RWPE2 (cell line): ENCODE results near the gene LYPD4.

Experiments used
- ATAC-seq: fragments of 200-7000 bp; cut with Tn5 transposase; 3 replicates; pipeline ENCODE4 v1.9.1; 2021; ENCODE audit warnings: low read depth
- DNase-seq: peaks from one replicate; pipeline ENCODE4 v3.0.0-alpha.2; 2020; ENCODE audit warnings: low spot score
- H3K27ac ChIP-seq: fragments of 450-650 bp; 2 replicates; pipeline ENCODE4 v1.5.1; 2017; ENCODE audit warnings: mild to moderate bottlenecking; ENCODE audit not compliant: poor library complexity, severe bottlenecking
- H3K27me3 ChIP-seq: fragments of 250-450 bp; sonication (Bioruptor Pico); 2 replicates; pipeline ENCODE4 v1.5.1; 2021; ENCODE audit warnings: mild to moderate bottlenecking, moderate library complexity; ENCODE audit not compliant: insufficient read depth, poor library complexity, severe bottlenecking
- H3K36me3 ChIP-seq: fragments of 250-450 bp; sonication (Bioruptor Pico); 2 replicates; pipeline ENCODE4 v1.5.1; 2020; ENCODE audit warnings: low read depth, mild to moderate bottlenecking, moderate library complexity
- H3K4me1 ChIP-seq: fragments of 250-450 bp; sonication (Bioruptor Pico); 2 replicates; pipeline ENCODE4 v1.5.1; 2021; ENCODE audit warnings: mild to moderate bottlenecking, moderate library complexity; ENCODE audit not compliant: insufficient read depth, poor library complexity, severe bottlenecking
- H3K4me3 ChIP-seq: fragments of 250-450 bp; sonication (Bioruptor Pico); 2 replicates; pipeline ENCODE4 v1.5.1; 2021; ENCODE audit warnings: mild to moderate bottlenecking, moderate library complexity; ENCODE audit not compliant: severe bottlenecking
- H3K9me3 ChIP-seq: fragments of 250-450 bp; sonication (Bioruptor Pico); 2 replicates; pipeline ENCODE4 v1.5.1; 2021; ENCODE audit warnings: mild to moderate bottlenecking, moderate library complexity; ENCODE audit not compliant: severe bottlenecking
- CTCF ChIP-seq: fragments of 450-650 bp; IDR thresholded peaks from one replicate; pipeline ENCODE4 v1.5.1; 2017; ENCODE audit warnings: mild to moderate bottlenecking, moderate library complexity; ENCODE audit not compliant: poor library complexity, severe bottlenecking

The LYPD4 gene

GRCh38 chr19:41847351-41848105 lies 3.0 kb upstream of the LYPD4 start:
- no peaks in the 10 kb centered on the region for H3K4me1 ChIP-seq
- H3K27me3 ChIP-seq = peaks cover 19% of the 10 kb centered on the region
- DNase-seq = no peak
- no peak overlapping the region for H3K4me3 ChIP-seq
- H3K9me3 ChIP-seq = no peaks in the 10 kb centered on the region
- H3K27ac ChIP-seq = no peak overlapping the region
- TF ChIP-seq CTCF = no peak
- no peak for ATAC-seq
- no peaks in the 10 kb centered on the region for H3K36me3 ChIP-seq

- ATAC-seq (no peak), DNase-seq (no peak)
- Histone ChIP-seq H3K4me3 (no peak overlapping the region), H3K9me3 (no peaks in the 10 kb centered on the region), H3K36me3 (no peaks in the 10 kb centered on the region), H3K27ac (no peak overlapping the region), H3K4me1 (no peaks in the 10 kb centered on the region), H3K27me3 (peaks cover 4% of the 10 kb centered on the region)
- TF ChIP-seq CTCF = no peak
These were observed 638 bp upstream of the LYPD4 start for GRCh38 chr19:41845051-41845590.

GRCh38 chr19:41845001-41845050 lies 343 bp upstream of the LYPD4 start, which contains the start of gene DMRTC2:
DMRTC2 (plus strand) TSS chr19:41845042; CDS start chr19:41847429, 2,387 bp downstream.
- no peak for TF ChIP-seq CTCF
- H3K4me1 ChIP-seq = no peaks in the 10 kb centered on the region
- DNase-seq (no peak), ATAC-seq (no peak)
- H3K27me3 ChIP-seq = peaks cover 4% of the 10 kb centered on the region
- no peak within 1 kb of the TSS for H3K27ac ChIP-seq
- H3K36me3 ChIP-seq = no peaks in the 10 kb centered on the region
- H3K9me3 ChIP-seq = no peaks in the 10 kb centered on the region
- no peak within 1 kb of the TSS for H3K4me3 ChIP-seq

- TF ChIP-seq CTCF = no peak
- Histone ChIP-seq H3K27me3 (peaks cover 14% of the 10 kb centered on the region), H3K36me3 (no peaks in the 10 kb centered on the region), H3K4me3 (no peak overlapping the region), H3K27ac (no peak overlapping the region), H3K9me3 (no peaks in the 10 kb centered on the region), H3K4me1 (no peaks in the 10 kb centered on the region)
- no peak for DNase-seq
- ATAC-seq = no peak
These were observed 1.1 kb downstream of the LYPD4 start for GRCh38 chr19:41843371-41843770.

- Histone ChIP-seq H3K9me3 (no peaks in the 10 kb centered on the region), H3K27ac (no peak overlapping the region), H3K4me1 (no peaks in the 10 kb centered on the region), H3K4me3 (no peak overlapping the region), H3K36me3 (no peaks in the 10 kb centered on the region), H3K27me3 (peaks cover 25% of the 10 kb centered on the region)
- no peak for TF ChIP-seq CTCF
- ATAC-seq = no peak
- DNase-seq = no peak
These were observed 5.3 kb downstream of the LYPD4 start for GRCh38 chr19:41839211-41839610.
